ENCODE data around the gene GSTM4. TPM values are rescaled to one million over a fixed set of nuclear protein-coding genes. Genes with fewer than 3 reads are reported as not detected.

GSTM4 gene
- total and polyA plus RNA-seq, 2 experiments from 2014 or later: 12.8 to 12.9 TPM

DNA sequence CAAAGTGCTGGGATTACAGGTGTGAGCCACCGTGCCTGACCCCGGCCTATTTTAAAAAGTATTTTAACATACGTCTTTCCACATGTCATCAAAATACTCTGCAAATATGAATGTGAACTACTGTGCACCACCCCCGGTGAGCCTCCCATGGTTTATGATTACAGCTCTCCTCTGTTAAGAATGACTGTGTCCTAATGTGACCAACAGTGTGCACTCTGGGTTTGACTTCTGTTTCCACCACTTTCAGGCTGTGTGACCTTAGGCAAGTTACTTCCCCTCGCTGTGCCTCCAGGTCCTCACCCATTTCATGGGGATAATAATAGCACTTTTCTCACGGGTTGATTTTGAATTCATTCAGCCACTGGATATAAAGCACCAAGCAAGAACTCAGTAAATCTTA lies 21.6 kb upstream of the GSTM4 start:
- Histone ChIP-seq H4K20me1 (replicated peaks; ENCODE audit: insufficient read depth) (no peaks in the 10 kb centered on the region), H3K36me3 (ENCODE audit: insufficient read depth) (peaks cover 4% of the 10 kb centered on the region; the same call in 1 of the 2 replicates), H3K79me2 (replicated peaks; ENCODE audit: insufficient read depth) (no peaks in the 10 kb centered on the region), H3K4me3 (no peak overlapping the region), H2AFZ (no peak overlapping the region), H3K4me1 (ENCODE audit: insufficient read depth) (peaks cover 10% of the 10 kb centered on the region), H3K27me3 (ENCODE audit: insufficient read depth) (no peaks in the 10 kb centered on the region), H3K9me2 (ENCODE audit: insufficient read depth) (no peaks in the 10 kb centered on the region), H3F3A (replicated peaks; ENCODE audit: low read depth) (0 out of 2 replicates have a peak, but pooled peaks cover 3% of the 10 kb centered on the region), H3K27ac (ENCODE audit: low read depth) (no peak overlapping the region), H3K4me2 (no peak overlapping the region)
- TF ChIP-seq, protein P1, sequence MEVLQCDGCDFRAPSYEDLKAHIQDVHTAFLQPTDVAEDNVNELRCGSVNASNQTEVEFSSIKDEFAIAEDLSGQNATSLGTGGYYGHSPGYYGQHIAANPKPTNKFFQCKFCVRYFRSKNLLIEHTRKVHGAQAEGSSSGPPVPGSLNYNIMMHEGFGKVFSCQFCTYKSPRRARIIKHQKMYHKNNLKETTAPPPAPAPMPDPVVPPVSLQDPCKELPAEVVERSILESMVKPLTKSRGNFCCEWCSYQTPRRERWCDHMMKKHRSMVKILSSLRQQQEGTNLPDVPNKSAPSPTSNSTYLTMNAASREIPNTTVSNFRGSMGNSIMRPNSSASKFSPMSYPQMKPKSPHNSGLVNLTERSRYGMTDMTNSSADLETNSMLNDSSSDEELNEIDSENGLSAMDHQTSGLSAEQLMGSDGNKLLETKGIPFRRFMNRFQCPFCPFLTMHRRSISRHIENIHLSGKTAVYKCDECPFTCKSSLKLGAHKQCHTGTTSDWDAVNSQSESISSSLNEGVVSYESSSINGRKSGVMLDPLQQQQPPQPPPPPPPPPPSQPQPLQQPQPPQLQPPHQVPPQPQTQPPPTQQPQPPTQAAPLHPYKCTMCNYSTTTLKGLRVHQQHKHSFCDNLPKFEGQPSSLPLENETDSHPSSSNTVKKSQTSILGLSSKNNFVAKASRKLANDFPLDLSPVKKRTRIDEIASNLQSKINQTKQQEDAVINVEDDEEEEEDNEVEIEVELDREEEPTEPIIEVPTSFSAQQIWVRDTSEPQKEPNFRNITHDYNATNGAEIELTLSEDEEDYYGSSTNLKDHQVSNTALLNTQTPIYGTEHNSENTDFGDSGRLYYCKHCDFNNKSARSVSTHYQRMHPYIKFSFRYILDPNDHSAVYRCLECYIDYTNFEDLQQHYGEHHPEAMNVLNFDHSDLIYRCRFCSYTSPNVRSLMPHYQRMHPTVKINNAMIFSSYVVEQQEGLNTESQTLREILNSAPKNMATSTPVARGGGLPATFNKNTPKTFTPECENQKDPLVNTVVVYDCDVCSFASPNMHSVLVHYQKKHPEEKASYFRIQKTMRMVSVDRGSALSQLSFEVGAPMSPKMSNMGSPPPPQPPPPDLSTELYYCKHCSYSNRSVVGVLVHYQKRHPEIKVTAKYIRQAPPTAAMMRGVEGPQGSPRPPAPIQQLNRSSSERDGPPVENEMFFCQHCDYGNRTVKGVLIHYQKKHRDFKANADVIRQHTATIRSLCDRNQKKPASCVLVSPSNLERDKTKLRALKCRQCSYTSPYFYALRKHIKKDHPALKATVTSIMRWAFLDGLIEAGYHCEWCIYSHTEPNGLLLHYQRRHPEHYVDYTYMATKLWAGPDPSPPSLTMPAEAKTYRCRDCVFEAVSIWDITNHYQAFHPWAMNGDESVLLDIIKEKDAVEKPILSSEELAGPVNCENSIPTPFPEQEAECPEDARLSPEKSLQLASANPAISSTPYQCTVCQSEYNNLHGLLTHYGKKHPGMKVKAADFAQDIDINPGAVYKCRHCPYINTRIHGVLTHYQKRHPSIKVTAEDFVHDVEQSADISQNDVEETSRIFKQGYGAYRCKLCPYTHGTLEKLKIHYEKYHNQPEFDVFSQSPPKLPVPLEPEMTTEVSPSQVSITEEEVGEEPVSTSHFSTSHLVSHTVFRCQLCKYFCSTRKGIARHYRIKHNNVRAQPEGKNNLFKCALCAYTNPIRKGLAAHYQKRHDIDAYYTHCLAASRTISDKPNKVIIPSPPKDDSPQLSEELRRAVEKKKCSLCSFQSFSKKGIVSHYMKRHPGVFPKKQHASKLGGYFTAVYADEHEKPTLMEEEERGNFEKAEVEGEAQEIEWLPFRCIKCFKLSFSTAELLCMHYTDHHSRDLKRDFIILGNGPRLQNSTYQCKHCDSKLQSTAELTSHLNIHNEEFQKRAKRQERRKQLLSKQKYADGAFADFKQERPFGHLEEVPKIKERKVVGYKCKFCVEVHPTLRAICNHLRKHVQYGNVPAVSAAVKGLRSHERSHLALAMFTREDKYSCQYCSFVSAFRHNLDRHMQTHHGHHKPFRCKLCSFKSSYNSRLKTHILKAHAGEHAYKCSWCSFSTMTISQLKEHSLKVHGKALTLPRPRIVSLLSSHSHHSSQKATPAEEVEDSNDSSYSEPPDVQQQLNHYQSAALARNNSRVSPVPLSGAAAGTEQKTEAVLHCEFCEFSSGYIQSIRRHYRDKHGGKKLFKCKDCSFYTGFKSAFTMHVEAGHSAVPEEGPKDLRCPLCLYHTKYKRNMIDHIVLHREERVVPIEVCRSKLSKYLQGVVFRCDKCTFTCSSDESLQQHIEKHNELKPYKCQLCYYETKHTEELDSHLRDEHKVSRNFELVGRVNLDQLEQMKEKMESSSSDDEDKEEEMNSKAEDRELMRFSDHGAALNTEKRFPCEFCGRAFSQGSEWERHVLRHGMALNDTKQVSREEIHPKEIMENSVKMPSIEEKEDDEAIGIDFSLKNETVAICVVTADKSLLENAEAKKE (CRISPR knock-in tag; IDR thresholded peaks at IDR 0.05): no peak
- TF ChIP-seq JUNB (IDR thresholded peaks at IDR 0.05; ENCODE audit: unreplicated experiment) (no peak), ZNF114 (CRISPR knock-in tag; IDR thresholded peaks at IDR 0.05) (no peak), ZNF331 (CRISPR knock-in tag; IDR thresholded peaks at IDR 0.05; ENCODE audit: low read depth) (no peak), NANOG (IDR thresholded peaks at IDR 0.05; ENCODE audit: borderline replicate concordance) (no peak), EZH2 (IDR thresholded peaks at IDR 0.05; ENCODE audit: low read depth, unreplicated experiment) (no peak), STAT1 (IDR thresholded peaks at IDR 0.05; ENCODE audit: unreplicated experiment) (no peak)
- TF ChIP-seq, protein P2, sequence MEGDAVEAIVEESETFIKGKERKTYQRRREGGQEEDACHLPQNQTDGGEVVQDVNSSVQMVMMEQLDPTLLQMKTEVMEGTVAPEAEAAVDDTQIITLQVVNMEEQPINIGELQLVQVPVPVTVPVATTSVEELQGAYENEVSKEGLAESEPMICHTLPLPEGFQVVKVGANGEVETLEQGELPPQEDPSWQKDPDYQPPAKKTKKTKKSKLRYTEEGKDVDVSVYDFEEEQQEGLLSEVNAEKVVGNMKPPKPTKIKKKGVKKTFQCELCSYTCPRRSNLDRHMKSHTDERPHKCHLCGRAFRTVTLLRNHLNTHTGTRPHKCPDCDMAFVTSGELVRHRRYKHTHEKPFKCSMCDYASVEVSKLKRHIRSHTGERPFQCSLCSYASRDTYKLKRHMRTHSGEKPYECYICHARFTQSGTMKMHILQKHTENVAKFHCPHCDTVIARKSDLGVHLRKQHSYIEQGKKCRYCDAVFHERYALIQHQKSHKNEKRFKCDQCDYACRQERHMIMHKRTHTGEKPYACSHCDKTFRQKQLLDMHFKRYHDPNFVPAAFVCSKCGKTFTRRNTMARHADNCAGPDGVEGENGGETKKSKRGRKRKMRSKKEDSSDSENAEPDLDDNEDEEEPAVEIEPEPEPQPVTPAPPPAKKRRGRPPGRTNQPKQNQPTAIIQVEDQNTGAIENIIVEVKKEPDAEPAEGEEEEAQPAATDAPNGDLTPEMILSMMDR (conservative IDR thresholded peaks at IDR 0.05; ENCODE audit: low read depth in 2 of 2): no peak
- TF ChIP-seq, protein P3, sequence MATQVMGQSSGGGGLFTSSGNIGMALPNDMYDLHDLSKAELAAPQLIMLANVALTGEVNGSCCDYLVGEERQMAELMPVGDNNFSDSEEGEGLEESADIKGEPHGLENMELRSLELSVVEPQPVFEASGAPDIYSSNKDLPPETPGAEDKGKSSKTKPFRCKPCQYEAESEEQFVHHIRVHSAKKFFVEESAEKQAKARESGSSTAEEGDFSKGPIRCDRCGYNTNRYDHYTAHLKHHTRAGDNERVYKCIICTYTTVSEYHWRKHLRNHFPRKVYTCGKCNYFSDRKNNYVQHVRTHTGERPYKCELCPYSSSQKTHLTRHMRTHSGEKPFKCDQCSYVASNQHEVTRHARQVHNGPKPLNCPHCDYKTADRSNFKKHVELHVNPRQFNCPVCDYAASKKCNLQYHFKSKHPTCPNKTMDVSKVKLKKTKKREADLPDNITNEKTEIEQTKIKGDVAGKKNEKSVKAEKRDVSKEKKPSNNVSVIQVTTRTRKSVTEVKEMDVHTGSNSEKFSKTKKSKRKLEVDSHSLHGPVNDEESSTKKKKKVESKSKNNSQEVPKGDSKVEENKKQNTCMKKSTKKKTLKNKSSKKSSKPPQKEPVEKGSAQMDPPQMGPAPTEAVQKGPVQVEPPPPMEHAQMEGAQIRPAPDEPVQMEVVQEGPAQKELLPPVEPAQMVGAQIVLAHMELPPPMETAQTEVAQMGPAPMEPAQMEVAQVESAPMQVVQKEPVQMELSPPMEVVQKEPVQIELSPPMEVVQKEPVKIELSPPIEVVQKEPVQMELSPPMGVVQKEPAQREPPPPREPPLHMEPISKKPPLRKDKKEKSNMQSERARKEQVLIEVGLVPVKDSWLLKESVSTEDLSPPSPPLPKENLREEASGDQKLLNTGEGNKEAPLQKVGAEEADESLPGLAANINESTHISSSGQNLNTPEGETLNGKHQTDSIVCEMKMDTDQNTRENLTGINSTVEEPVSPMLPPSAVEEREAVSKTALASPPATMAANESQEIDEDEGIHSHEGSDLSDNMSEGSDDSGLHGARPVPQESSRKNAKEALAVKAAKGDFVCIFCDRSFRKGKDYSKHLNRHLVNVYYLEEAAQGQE (IDR thresholded peaks at IDR 0.05; ENCODE audit: unreplicated experiment): no peak
- TF ChIP-seq, protein P4, sequence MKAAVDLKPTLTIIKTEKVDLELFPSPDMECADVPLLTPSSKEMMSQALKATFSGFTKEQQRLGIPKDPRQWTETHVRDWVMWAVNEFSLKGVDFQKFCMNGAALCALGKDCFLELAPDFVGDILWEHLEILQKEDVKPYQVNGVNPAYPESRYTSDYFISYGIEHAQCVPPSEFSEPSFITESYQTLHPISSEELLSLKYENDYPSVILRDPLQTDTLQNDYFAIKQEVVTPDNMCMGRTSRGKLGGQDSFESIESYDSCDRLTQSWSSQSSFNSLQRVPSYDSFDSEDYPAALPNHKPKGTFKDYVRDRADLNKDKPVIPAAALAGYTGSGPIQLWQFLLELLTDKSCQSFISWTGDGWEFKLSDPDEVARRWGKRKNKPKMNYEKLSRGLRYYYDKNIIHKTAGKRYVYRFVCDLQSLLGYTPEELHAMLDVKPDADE (IDR thresholded peaks at IDR 0.05): no peak
- Mint-ChIP-seq H3K9me3 (no peaks in the 10 kb centered on the region), H3K27ac (no peak overlapping the region), H3K36me3 (ENCODE audit: low read depth) (peaks cover 10% of the 10 kb centered on the region; the same call in 2 of the 3 replicates), H3K4me1 (peaks cover 30% of the 10 kb centered on the region), H3K27me3 (ENCODE audit: insufficient read depth, low read depth, poor library complexity) (peaks cover 9% of the 10 kb centered on the region), H3K4me3 (no peak overlapping the region)
- no peak for ATAC-seq
- no peak for DNase-seq (ENCODE audit: low spot score)
